ENCODE measurements around the gene MRPL54. TPM values are rescaled to one million over a fixed set of nuclear protein-coding genes. Genes with fewer than 3 reads are reported as not detected.

MRPL54 gene
- total and polyA plus RNA-seq, 5 donors, result 62.9 to 129 (median 73.7) TPM

- intact Hi-C loops (cut with DNase I), result no loop called here
- no peak for ATAC-seq
- no peak overlapping the region for H3K4me3 ChIP-seq (ENCODE audit: low read length)
- H3K27me3 ChIP-seq (ENCODE audit: control insufficient read depth, insufficient read depth), result no peaks in the 10 kb centered on the region
- H3K4me1 ChIP-seq (ENCODE audit: control insufficient read depth, insufficient read depth, low read length), result no peaks in the 10 kb centered on the region
- H3K9me3 ChIP-seq (ENCODE audit: control insufficient read depth, low read length), result peaks cover 10% of the 10 kb centered on the region
- no peak overlapping the region for H3K27ac ChIP-seq (ENCODE audit: low read length)
- 87% methylated on average over 37 of the region's 37 CpGs for WGBS
- peak in 1 of 3 donors; percentile 58 for DNase-seq
Measured at GRCh38 chr19:3778104-3778867, 15.8 kb downstream of the MRPL54 start.

GRCh38 chr19:3778899-3779723 is 16.6 kb downstream of the MRPL54 start:
- intact Hi-C loops (cut with DNase I), result no loop called here
- DNase-seq (peak in 2 of 3 donors; percentile 46 to 49), ATAC-seq (no peak)
- Histone ChIP-seq H3K9me3 (ENCODE audit: control insufficient read depth, low read length) (peaks cover 10% of the 10 kb centered on the region), H3K4me1 (ENCODE audit: control insufficient read depth, insufficient read depth, low read length) (no peaks in the 10 kb centered on the region), H3K27me3 (ENCODE audit: control insufficient read depth, insufficient read depth) (no peaks in the 10 kb centered on the region), H3K27ac (ENCODE audit: low read length) (no peak overlapping the region), H3K4me3 (ENCODE audit: low read length) (no peak overlapping the region)
- 72% methylated on average over 44 of the region's 44 CpGs for WGBS

- Histone ChIP-seq H3K4me3 (ENCODE audit: low read length) (no peak overlapping the region), H3K27me3 (ENCODE audit: control insufficient read depth, insufficient read depth) (no peaks in the 10 kb centered on the region), H3K4me1 (ENCODE audit: control insufficient read depth, insufficient read depth, low read length) (no peaks in the 10 kb centered on the region), H3K9me3 (ENCODE audit: control insufficient read depth, low read length) (peaks cover 10% of the 10 kb centered on the region), H3K27ac (ENCODE audit: low read length) (no peak overlapping the region)
- WGBS, result 91% methylated on average over 9 of the region's 9 CpGs
- intact Hi-C loops (cut with DNase I), result no loop called here
- DNase-seq, result peak in 1 of 3 donors; percentile 10
- ATAC-seq, result no peak
Measured at GRCh38 chr19:3780786-3781304, 18.4 kb downstream of the MRPL54 start.

GRCh38 chr19:3781603-3782002 is 19.1 kb downstream of the MRPL54 start:
- Histone ChIP-seq H3K4me3 (ENCODE audit: low read length) (no peak overlapping the region), H3K9me3 (ENCODE audit: control insufficient read depth, low read length) (peaks cover 10% of the 10 kb centered on the region), H3K27me3 (ENCODE audit: control insufficient read depth, insufficient read depth) (no peaks in the 10 kb centered on the region), H3K27ac (ENCODE audit: low read length) (no peak overlapping the region), H3K4me1 (ENCODE audit: control insufficient read depth, insufficient read depth, low read length) (no peaks in the 10 kb centered on the region)
- WGBS, result 97% methylated on average over 2 of the region's 2 CpGs
- ATAC-seq, result no peak
- DNase-seq, result peak in 1 of 3 donors; percentile 10
- intact Hi-C loops (cut with DNase I), result no loop called here

GRCh38 chr19:3782330-3782729 is 19.8 kb downstream of the MRPL54 start:
- H3K4me1 ChIP-seq (ENCODE audit: control insufficient read depth, insufficient read depth, low read length), result no peaks in the 10 kb centered on the region
- no peaks in the 10 kb centered on the region for H3K27me3 ChIP-seq (ENCODE audit: control insufficient read depth, insufficient read depth)
- H3K27ac ChIP-seq (ENCODE audit: low read length), result no peak overlapping the region
- no peak for DNase-seq
- intact Hi-C loops (cut with DNase I), result no loop called here
- H3K4me3 ChIP-seq (ENCODE audit: low read length), result no peak overlapping the region
- 100% methylated on average over 1 of the region's 1 CpG for WGBS
- no peak for ATAC-seq
- H3K9me3 ChIP-seq (ENCODE audit: control insufficient read depth, low read length), result peaks cover 10% of the 10 kb centered on the region

GRCh38 chr19:3782903-3783302 is 20.4 kb downstream of the MRPL54 start:
- H3K27me3 ChIP-seq (ENCODE audit: control insufficient read depth, insufficient read depth), result no peaks in the 10 kb centered on the region
- WGBS, result 86% methylated on average over 13 of the region's 13 CpGs
- intact Hi-C loops (cut with DNase I), result no loop called here
- peak in 1 of 3 donors; percentile 42 for DNase-seq
- H3K27ac ChIP-seq (ENCODE audit: low read length), result no peak overlapping the region
- no peak overlapping the region for H3K4me3 ChIP-seq (ENCODE audit: low read length)
- no peaks in the 10 kb centered on the region for H3K4me1 ChIP-seq (ENCODE audit: control insufficient read depth, insufficient read depth, low read length)
- H3K9me3 ChIP-seq (ENCODE audit: control insufficient read depth, low read length), result peaks cover 10% of the 10 kb centered on the region
- no peak for ATAC-seq

DNA sequence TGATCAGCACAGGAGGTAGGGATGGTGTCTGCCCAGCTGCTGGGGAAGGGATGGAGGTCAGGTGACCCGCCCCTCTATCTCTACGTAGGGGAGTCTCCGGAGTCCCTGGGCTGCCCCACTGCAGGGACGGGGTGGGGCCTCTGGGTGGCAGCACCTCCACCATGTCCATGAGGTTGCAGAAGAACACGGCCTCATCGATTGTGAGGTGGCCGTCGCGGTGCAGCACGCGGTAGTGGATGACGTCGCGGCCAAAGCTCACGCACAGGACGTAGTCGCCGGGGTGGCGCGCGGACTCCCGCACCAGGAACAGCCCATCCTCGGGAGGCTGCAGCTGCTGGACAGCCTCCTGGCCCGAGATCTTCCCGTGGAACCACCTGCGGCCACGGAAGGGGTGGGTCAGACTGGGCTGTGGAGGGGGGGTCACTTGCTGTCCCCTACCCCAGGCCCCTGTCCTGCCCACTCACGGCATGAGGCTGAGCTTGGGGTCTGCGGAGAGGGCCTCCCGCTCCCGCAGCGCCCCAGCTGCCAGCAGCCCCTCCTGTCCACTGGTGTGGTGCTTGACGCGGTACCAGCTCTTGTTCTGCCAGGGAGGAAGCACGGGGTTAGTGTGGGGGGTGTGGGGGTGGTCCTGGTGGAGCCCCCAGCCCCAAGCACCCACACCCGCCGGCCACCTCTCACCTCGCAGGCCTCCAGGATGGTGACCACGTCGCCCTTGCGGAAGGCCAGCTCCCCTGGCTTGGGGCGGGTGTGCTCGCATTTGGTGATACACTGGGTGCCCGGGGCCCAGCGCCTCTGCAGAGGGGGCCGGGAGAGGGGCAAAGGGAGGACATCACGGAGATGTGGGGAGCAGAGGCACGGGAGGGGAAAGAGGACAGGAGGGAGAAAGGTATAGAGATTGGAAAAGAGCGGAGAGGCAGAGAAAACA is 21.4 kb downstream of the MRPL54 start:
- no peak overlapping the region for H3K4me3 ChIP-seq (ENCODE audit: low read length)
- peak in 1 of 2 donors; percentile 28 for ATAC-seq
- H3K9me3 ChIP-seq (ENCODE audit: control insufficient read depth, low read length), result peaks cover 10% of the 10 kb centered on the region
- H3K27me3 ChIP-seq (ENCODE audit: control insufficient read depth, insufficient read depth), result no peaks in the 10 kb centered on the region
- H3K27ac ChIP-seq (ENCODE audit: low read length), result no peak overlapping the region
- H3K4me1 ChIP-seq (ENCODE audit: control insufficient read depth, insufficient read depth, low read length), result no peaks in the 10 kb centered on the region
- intact Hi-C loops (cut with DNase I), result no loop called here
- DNase-seq, result peak in 1 of 3 donors; percentile 56
- WGBS, result 70% methylated on average over 49 of the region's 49 CpGs

DNA sequence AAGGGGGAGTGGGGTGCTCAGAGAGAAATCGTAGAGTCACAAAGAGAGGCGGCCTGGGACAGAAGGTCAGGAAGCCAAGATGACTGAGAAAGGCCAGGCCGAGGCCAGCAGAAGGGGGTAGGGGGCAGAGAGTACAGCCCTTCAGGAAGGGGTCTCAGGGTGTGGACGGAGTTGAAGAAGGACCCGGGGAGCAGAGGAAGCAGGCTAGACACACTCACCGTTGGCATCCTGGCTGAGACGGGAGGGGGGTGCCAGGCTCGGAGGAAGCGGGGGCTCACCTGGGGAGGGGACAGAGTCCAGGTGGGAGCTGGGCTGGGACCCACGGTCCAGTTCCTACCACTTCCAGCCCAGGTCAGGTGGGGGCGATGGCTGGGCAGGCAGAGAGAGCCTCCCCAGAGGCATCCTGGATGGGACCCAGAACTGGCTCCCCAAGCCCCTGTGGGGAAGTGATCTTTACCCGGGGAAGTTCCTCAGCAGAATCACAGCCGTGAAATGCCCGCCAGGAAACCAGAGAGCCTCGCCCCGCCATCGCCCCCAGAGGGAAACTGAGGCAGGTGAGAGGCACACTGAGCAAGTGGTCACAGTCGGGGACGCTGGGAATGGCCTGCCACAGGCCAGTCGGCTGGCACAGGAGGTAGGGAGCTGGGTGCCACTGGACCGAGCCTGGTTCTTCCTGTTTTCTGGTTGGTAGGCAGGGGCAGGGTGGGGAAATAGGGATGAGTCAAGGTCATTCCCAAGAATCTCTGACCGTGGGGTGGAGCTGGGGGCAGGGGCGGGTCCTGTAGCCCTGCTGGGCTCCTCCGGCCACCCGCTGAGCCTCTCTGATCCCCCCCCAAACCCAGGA is 22.3 kb downstream of the MRPL54 start:
- intact Hi-C loops (cut with DNase I), result no loop called here
- DNase-seq, result peak in 1 of 3 donors; percentile 40
- peaks cover 10% of the 10 kb centered on the region for H3K9me3 ChIP-seq (ENCODE audit: control insufficient read depth, low read length)
- H3K4me3 ChIP-seq (ENCODE audit: low read length), result no peak overlapping the region
- 25% methylated on average over 25 of the region's 25 CpGs for WGBS
- no peaks in the 10 kb centered on the region for H3K4me1 ChIP-seq (ENCODE audit: control insufficient read depth, insufficient read depth, low read length)
- H3K27me3 ChIP-seq (ENCODE audit: control insufficient read depth, insufficient read depth), result no peaks in the 10 kb centered on the region
- no peak overlapping the region for H3K27ac ChIP-seq (ENCODE audit: low read length)
- ATAC-seq, result peak; percentile 8 to 23

- Histone ChIP-seq H3K27ac (ENCODE audit: low read length) (no peak overlapping the region), H3K27me3 (ENCODE audit: control insufficient read depth, insufficient read depth) (no peaks in the 10 kb centered on the region), H3K4me1 (ENCODE audit: control insufficient read depth, insufficient read depth, low read length) (no peaks in the 10 kb centered on the region), H3K4me3 (ENCODE audit: low read length) (peak overlapping the region; percentile 36), H3K9me3 (ENCODE audit: control insufficient read depth, low read length) (peaks cover 10% of the 10 kb centered on the region)
- ATAC-seq, result no peak
- 2% methylated on average over 47 of the region's 47 CpGs for WGBS
- no peak for DNase-seq
- intact Hi-C loops (cut with DNase I), result no loop called here
Measured at GRCh38 chr19:3785451-3785937, 23.0 kb downstream of the MRPL54 start.

Data from right cardiac atrium (tissue), 5 donors.